Keratinocyte (primary cell): ENCODE measurements around the gene CD34.

Experiments used
- EZH2 ChIP-seq: IDR thresholded peaks from one replicate; pipeline ENCODE4 v1.6.1; 2012; ENCODE audit warnings: inconsistent platforms, mild to moderate bottlenecking, low read length, moderate library complexity
- TF ChIP-seq, protein P1 (sequence below), 3 experiments: IDR thresholded peaks in 1 of 3; conservative IDR thresholded peaks in 1 of 3; optimal IDR thresholded peaks in 1 of 3; 2 replicates in 2 of 3; 3 replicates in 1 of 3; pipeline versions ENCODE3 to v1.5.1; 2011; ENCODE audit warnings: low read length in 3 of 3, mild to moderate bottlenecking in 3 of 3, moderate library complexity in 2 of 3, control low read depth in 1 of 3, inconsistent platforms in 1 of 3; ENCODE audit not compliant: insufficient read depth in 2 of 3; ENCODE audit errors: extremely low read depth in 1 of 3

DNA sequence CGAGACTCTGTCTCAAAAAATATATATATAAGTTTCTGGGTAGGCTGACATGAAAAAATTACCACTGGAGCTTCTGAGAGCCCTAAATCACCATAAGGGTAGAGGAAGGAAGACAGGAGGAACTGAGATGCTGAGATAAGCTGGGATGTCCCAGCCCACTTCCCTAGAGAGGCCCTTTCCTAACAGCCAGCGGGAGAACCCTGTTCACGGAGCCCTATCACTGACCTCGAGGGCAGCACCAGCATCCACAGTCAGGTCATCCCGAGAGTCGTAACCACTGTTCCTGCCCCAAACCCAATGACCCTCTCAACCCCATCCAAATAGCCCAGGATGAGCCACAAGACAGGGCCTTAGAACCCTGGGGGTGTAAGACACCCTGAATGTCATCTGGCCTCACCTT, 77.5 kb downstream of the CD34 start:
- TF ChIP-seq EZH2: no peak
- TF ChIP-seq, protein P1, sequence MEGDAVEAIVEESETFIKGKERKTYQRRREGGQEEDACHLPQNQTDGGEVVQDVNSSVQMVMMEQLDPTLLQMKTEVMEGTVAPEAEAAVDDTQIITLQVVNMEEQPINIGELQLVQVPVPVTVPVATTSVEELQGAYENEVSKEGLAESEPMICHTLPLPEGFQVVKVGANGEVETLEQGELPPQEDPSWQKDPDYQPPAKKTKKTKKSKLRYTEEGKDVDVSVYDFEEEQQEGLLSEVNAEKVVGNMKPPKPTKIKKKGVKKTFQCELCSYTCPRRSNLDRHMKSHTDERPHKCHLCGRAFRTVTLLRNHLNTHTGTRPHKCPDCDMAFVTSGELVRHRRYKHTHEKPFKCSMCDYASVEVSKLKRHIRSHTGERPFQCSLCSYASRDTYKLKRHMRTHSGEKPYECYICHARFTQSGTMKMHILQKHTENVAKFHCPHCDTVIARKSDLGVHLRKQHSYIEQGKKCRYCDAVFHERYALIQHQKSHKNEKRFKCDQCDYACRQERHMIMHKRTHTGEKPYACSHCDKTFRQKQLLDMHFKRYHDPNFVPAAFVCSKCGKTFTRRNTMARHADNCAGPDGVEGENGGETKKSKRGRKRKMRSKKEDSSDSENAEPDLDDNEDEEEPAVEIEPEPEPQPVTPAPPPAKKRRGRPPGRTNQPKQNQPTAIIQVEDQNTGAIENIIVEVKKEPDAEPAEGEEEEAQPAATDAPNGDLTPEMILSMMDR (optimal IDR thresholded peaks at IDR 0.05 in 1 of 3, IDR thresholded peaks at IDR 0.05 in 1 of 3, conservative IDR thresholded peaks at IDR 0.05 in 1 of 3; ENCODE audit: extremely low read depth in 1 of 3, insufficient read depth in 2 of 3, low read length in 3 of 3): no peak
